Activated CD8-positive, alpha-beta memory T cell treated with anti-CD3 and anti-CD28 coated beads, Interleukin-2, amount 50 U/mL, for 48 hours (primary cell): ENCODE results near the gene GPC6.
"Not testable (repeated sequence)": the region's sequence is repeated elsewhere in the genome, so short reads cannot be mapped to it uniquely, and the experiment has no call there.

ENCODE experiments used
- DNase-seq: peaks from one replicate; pipeline ENCODE4 v3.0.0-alpha.2; 2020

The GPC6 gene

DNA sequence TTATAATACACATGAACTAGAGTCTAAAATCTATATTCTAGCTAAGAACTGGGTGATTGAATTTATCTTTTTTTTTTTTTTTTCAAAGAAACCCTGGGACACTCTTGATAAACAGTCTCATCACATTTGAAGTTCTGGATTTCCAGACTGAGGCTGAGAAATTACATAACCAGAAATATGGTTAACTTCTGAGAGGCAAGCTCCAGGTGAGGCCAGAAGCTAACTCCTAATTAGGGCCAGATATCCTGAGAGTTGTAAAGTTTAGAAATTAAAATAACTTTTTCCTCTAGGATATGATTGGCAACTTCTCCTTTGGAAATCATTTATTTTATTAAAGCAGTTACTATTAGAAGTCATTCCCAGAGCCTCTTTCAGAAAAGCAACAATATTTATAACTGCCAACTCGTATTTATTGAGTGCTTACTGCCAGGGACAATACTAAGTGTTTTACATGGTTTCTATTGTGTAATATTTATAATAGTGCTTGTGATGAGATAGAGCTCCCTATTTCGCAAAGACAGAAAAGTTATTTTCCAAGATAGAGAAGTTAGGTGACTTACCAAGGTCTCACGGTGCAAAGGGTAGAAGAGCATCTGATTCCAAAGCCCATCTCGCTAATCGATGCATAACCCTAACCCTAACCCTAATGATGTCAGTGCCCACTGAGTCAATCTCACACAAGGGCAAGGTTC, 1065.2 kb downstream of the GPC6 start:
- no peak for DNase-seq

DNA sequence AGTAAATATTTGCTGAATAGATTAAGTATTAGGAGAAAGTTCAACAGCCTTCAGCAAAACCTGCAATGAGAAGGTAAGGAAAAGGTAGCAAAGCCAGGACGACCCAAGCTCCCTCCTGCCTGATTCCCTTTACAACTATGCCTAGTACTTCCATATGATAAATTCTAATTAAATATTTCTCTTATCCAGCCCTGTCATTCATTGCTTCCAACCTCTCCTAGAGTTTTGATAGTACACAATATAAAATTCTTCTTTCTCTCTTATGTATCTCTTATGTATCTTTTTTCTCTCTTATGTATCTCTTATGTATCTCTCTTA, 1065.7 kb downstream of the GPC6 start:
- no peak for DNase-seq

DNA sequence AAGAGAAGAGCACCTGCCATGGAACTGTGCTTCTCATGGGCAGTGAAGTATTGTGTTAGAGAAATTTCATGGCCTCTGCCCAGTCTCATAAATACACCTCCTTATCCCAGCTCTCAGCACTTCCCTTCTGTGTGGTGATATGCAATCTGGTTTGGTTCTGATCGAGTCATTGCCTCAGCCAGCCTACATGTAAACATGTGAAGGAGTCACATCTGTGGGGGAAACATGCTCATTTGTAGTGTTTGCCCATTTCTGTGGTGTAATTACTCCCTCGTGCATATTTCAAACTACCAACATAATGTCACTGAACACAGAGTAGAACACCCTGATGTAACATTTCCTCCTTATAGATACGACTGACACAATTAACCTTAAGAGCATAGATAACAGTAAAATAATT, 1069.9 kb downstream of the GPC6 start:
- no peak for DNase-seq

DNA sequence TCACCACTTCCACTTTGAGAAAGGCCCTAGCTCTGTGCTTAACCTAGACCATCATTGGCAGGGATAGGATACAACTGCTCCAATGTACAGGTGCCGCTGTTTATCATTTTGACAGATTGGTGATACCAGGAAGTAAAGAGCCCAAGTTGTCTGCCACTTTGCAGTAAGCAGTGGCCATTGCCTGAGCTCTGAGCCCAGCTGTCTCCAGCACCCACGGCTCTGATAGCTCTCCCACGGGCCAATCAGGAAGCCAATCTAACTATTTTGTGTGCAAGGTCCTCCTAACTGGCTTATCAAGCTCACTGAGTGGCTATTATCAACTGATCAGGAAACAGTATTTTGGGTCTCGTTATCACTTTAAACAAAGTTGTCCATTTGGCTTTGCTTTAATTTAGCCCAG, 1071.7 kb downstream of the GPC6 start:
- no peak for DNase-seq

DNA sequence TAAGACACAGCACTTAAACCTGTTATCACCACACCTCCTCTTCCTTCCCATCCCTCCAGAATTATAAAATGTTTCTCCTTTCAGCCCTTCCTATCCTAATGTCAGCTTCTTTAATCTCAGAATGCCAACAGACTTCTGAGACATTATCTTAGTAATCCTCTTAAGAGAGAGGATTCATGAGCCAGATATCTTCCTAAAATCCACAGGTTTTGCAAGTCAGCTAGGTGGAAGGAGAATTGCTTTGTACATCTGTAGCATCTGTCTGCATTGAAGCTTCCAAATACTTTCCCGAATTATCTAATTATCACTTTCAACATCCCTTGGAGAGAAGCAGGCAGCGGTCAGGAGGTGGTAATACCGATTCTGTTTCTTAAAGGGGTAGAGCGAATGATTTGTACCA, 1073.8 kb downstream of the GPC6 start:
- no peak for DNase-seq

DNA sequence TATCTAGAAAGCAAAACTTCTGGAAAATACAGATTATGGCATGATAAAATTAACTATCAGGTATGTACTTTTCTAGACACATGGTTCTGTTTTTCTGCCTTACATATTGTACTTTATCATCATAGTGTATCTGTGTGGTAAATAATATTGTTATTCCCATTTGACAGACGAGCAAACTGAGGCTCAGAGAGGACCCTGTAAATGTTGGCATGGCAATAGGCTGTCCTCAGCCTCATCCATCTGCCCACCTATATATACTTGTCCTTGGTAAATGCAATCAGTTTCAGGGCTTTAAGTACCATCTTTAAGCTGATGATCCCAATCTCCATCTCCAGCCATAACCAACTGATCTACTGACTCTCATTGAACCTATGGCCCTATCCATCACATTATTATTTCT, 1074.9 kb downstream of the GPC6 start:
- DNase-seq = no peak

DNA sequence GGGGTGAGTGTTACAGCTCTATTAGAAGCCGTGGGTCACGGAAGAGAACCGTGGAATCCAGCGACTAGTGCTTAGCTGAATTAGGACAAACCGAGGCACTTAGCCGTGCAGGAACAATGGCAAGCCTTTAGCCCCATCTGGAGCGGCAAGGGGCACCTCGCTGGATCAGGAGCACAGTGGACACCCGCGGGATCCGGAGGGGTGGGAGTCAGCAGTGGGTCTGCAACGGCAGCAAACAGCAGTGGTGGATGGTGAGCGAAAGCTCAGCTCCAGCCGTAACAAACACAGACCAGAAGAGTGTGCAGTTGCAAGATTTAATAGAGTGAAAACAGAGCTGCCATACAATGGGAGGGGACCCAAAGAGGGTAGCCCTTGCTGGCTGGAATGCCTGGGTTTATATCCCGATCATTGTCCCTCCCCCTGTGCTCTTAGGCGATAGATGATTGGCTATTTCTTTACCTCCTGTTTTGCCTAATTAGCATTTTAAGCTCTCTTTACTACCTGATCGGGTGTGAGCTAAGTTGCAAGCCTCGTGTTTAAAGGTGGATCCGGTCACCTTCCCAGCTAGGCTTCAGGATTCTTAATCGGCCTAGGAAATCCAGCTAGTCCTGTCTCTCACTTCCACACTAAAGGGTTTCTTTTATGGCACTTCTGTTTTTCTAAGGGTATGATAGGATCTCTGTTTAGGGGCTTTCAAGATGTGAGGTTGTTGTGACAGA, 1076.4 kb downstream of the GPC6 start:
- DNase-seq = not testable (repeated sequence)

DNA sequence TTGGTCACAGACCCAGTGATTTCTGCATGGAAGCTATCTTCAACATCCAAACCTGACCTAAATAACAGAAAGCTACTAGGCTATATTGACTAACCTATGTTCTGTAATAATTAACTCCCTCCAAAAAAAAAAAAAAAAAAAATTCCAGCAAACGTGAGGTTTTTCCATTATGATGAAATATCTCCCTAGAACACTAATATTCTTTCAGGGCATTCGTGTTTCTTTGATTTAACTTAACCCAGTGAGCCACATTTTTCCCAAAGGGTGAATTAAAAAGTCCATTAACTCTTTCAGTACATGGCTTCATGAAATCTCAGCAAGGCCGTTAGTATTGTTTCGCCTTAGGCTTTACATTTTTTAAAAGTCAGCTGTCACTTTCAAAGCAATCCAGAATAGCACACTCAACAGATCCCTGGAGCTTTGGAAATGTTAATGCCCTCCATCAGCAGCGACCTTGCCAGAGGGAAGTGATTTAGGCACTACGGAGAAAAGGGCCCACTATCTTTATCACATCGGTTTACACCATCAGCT, 1077.1 kb downstream of the GPC6 start:
- no peak for DNase-seq

DNA sequence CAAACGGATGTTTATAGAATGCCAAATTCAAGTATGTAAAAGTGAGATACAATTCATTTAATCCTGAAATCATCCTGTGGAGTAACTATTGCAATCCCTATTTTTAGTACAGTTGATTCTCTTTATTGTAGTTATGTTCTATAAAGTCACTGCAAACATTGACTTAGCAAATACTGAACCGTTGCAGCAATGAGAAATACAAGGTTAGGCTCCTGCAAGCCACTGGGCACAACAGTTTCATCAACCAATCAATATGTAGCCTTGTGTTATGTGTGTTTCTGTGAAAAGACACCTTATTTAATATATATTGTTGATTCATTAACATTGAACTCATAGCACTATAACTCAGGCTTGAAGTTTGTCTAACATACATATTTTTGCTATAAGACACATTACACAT, 1078.4 kb downstream of the GPC6 start:
- no peak for DNase-seq

DNA sequence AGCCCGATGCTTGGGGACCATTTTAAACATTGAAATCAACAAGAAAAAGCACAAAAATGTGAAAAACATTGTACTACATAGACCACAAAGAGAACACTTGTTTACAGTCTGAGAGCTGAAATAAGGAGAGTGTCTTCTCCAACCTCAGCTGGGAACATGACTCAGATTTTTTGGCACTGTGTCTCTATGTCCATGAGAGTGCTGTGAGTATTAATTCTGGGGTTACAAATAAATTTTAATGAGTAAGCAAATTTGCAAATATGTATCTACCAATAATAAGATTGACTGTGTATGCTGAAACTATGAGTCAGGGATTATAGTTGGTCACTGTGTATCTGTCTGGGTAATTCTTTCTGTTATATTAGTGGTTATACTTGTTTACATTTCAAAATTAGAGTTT, 1078.9 kb downstream of the GPC6 start:
- no peak for DNase-seq

DNA sequence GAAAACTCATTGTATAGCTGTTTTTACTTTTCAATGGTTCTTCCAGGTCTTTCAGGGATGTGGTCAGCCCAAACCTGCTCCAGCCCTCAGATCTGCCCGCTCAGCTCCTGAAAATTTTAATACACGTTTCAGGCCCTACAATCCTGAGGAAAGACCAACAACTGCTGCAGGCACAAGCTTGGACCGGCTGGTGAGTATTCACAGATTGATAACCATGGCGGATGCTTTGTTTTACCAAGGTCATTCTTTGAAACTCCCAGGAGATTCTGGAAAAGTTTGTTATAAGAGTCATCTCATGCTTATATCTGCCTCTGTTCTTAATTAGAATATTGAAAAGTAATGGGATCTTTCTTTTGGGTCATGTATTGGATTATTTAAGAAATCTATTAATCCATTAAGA, 1079.3 kb downstream of the GPC6 start:
- no peak for DNase-seq

DNA sequence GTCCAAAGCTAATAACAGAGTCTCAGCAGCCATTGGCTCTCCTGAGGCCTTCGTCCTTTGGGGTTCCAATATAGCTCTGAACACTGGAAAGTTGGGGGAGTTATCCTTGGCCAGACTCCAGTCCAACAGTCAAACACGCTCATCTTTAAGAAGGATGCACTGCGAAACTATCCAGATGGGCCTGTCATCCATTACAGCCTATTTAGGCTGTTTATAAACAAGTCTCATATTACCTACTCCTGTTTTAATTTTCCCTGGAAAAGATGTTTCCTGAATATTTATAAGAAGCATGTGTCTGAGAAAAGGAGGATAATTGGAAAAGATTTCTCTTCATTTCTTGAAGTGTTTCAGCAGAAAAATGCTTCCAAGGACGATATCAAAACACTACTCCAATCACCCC, 1082.2 kb downstream of the GPC6 start:
- no peak for DNase-seq

DNA sequence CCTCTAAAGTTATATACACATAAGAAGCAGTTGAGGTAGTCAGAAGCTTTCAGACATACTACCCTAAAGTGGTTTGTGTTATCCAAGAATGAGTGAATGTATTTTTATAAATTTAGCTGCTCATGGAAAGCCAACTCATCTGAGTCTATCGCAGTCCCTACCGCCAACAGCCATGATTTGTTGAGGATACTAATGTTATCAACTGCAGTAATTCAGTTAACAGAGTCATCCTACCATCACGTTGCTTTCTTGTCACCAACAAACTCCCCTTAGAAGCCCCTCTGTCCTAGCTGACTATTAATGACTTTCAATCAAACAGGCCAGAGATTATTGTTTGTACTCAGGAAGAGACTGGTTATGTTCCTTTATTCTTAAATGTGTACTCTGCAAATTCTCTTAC, 1083.0 kb downstream of the GPC6 start:
- DNase-seq = no peak

DNA sequence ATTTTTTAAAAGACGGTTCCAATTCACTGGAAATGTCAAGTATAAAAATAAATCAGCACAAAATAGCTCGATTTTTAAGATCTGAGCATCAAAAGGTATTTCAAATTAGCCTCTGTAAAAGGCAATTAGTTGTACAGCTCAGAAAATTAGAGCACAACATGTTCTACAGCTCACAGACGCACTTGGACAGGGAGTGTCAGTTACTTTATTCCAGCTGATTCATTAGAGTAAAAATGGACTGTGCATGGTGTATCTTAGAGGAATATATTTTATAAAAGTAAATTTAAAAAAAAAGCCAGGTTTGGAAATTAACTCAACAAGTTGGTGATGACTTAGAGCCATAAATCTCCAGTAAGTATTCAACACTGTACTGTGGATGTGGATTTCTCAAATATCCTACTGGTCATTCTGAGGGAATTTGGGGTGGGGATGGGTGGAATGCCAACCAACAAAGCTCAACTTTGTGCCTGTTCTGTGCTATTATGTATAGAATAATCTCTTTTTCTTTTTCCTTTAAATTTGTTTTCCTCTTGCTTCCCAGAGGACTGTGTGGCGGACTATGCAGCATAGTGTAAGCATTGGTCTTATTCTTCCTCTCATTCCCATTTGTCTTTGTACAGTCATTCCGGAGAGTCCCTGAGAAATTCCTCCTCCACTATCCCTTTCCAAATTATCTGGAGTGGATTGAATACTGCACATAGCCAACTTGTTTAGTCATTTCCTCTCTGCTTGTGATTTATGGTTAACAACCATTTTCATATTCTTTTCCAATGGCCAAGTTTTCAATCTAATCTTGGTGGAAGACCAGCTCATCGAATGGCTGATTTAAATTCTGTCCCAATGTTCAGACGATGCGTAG, 1083.6 kb downstream of the GPC6 start:
- DNase-seq = no peak

DNA sequence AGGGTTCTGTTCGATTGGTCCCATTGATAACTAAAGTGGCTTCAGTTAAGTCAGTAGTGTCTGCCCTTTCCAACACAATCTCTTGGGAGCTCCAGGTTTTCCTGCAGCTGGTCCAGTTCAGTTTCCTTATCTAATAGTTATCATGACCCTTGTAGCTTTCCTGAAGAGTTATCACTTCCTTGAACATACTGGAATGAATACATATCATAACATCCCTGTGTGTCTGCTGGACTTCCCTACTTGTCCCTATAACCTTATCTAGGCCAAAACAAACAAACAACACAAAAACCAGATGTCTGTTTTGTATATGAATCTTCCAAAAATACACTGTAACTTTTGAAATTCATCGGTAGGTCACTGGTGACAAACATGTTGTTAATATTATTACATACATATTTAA, 1085.3 kb downstream of the GPC6 start:
- DNase-seq = no peak

DNA sequence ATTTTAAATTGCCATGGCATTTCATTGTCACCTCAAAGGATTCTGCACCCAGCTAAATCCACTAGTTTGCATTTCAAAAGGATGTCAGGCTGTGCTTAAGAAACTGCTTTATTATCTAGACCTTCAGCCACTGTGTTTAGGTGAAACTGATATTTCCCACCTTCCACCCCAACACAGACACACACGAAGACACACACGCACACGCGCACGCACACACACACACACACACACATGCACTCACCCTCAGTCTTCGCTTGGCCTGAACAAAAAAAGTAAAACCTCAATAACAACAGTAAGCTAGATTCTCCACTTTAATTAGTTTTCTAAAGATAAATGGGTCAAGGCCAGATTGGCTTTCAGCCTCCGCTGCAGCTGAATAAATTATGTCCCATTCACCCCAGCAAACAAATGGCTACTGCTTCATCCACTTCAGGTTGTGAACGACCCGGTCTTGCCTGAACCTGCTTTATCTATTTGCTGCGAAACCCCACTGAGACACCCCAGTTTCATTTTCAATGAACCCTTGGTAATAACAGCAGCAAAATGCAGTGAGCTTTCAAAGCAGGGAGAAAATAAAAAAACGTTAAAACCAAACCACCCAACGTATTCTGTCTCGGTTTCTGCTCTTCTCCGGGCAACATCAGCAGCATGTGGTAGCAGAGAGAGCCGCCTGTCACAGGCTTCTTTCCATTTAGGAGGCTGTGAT, 1086.1 kb downstream of the GPC6 start:
- DNase-seq = no peak

DNA sequence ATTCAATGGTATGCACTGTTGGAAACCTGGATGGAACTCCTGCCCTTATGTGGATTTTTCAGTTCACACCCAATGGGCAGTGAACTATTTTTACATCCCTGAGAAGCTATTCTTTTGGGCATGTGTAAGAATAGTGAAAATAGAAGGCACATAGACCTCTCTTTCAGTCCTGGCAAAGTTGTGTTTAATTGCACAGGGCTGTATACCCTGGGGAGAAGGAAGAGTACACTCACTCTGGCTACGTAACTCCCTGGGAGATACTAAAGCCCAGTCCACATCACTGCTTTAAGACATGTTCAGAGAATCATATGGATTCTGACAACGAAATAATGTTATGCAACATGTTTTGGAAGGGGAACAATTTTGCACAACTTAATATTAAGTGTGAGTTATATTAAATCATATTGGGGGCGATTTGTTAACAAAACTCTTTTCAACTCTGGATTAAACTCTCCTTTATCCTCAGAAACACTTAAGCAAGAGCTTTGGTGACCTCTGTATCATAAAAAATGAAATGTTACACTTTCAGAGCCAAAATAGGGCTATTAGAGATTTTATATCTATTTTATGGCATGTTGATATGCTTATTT, 1086.8 kb downstream of the GPC6 start:
- no peak for DNase-seq

DNA sequence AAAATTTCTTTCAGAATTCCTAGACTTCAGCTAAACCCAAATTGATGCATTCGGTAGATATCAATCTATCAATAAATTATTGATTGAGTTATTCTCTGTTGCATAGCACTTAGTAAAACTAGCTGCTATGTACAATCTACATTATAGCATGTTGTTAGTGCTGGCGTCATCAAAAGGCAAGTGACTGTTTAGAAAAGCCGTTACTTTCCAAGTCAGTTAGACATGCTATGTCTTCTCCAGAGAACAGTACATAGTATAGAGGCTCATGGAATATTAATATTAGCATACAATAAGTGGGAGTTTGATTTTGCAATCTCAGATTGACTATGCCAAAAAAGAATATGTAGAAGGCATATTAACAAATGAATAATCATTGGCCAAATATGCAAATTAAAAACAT, 1087.3 kb downstream of the GPC6 start:
- DNase-seq = no peak

DNA sequence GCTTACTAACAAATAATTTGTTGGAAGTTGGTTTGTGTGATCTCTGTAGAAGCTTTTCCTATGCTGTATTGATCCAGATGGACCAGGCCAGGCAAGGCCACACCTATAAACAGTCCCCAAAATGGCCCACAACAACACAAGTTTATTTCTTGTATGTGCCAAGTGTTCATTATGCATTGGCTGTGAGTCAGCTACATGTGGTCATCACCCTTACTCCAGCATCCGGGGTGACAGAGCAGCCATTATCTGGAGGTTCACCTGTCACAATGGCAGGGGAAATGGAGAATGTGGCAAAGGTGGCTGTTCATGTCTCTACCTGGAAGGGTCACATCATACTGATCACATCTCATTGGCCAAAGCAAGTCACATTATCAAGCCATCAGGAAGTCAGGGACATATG, 1088.6 kb downstream of the GPC6 start:
- DNase-seq = no peak

DNA sequence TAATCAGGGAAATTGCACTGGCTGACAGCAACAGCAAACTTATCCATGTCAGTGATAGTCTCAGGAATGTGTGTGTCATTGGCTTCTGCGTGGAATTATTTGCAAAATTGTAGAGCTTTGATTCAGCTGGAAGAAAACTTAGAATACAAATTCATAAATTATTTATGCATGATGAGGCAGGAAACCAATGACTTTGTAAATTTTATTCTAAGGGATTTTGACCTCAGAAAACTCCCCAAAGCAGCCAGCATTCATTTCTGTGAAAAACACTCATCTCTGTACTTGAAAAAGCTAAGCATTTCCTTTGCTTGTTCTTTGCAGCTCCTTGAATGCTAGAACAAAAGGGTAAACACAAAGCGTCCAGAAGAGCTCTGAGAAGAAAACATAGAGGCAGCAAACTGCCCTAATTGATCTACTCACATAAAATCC, 1090.5 kb downstream of the GPC6 start:
- no peak for DNase-seq

DNA sequence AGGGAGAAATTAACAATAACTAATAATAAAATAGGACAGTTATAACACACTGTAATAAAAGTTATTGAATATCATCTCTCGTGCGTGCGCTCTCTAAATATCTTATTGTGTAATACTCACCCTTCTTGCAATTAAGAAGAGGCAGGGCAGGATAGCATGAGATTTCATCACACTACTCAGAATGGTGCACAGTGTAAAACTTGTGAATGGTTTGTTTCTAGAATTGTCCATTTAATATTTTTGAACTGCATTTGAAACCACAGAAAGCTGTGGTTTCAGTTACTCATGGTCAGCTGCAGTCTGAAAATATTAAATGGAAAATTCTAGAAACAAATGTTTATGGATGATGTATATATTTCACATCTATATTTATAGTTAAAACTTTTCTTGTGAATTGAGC, 1091.8 kb downstream of the GPC6 start:
- DNase-seq = no peak

DNA sequence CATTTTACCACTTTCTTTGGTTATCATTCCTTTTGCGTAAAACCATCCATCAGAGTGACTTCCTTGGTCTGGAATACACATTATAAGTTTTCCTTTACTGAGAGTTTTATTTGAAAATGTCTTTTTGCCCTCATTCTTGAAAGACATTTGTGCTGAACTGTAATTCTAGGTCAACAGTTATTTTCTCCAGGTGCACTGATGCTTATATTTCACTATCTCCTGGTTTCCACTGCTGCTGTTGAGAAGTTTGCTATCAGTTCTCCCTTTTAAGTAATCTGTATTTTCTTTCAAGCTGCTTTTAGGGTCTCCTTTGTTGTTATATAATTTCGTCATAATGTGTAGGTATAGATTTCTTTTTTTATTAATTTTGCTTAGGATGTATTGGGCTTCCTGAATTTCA, 1092.9 kb downstream of the GPC6 start:
- no peak for DNase-seq
